ENCODE data around the gene SEPTIN7.

SEPTIN7 gene

GRCh38 chr7:35781767-35782515 lies 18.9 kb upstream of the SEPTIN7 start:
- DNase-seq = no peak
- intact Hi-C loops (cut with DNase I) = no loop called here

DNA sequence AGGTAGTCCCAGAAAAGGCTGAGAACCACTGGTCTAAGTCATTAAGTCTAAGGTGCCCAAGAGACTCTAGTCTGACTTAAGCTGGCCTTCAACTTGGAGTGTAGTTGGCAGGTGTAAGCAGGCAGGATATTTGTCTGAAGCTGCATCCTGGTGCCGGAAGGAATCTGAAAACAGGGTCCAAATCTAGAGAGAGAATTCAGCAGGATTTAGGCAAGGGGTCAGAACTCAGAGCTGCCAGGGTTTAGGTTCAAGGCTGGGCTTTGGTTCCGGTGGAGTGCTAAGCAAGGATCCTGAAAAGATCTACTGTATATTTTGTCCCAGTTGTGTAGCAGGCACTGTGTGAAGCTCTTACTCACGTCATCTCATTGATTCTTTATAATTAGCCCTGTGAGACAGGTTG lies 16.5 kb upstream of the SEPTIN7 start:
- intact Hi-C loops (cut with DNase I) = no loop called here
- DNase-seq = no peak

DNA sequence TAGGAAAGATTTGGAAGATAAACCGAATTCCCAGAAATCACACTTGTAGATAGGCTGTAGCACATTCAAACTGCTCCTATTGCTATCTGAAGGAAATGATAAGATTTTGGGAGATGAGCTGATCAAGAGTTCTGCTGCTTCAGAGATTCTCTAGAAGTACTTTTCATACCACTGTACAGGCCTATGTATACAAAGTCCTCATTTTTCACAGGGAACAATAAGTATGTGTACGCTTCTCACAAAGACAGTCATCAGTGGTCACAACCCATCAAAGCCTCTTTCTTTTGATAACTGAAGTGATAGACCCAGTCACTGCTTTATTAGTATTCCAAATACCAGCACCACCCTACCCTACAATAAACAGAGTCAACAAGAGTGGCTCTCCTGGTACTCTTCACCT lies 15.6 kb upstream of the SEPTIN7 start:
- DNase-seq = peak in 4 of 42 donors; percentile 20 to 70 (median 36)
- intact Hi-C loops (cut with DNase I) = no loop called here

DNA sequence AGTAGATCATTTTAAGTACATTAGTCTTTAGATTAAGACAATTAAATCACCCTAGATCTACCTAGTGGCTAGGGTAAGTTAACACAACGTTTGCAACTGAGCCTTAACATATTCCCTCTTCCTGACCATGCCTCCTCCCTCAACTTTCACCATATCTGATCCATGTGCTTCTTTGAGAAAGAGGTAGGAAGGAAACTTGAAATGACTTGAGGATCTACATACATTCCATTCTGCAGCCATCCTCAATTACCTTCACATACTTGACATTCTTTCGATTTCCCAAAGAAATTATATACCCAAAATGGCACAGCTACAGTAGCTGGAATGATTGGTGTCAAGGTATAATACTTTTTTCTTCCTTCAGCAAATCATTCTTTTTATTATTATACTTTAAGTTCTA lies 12.9 kb upstream of the SEPTIN7 start:
- intact Hi-C loops (cut with DNase I) = no loop called here
- no peak for DNase-seq

DNA sequence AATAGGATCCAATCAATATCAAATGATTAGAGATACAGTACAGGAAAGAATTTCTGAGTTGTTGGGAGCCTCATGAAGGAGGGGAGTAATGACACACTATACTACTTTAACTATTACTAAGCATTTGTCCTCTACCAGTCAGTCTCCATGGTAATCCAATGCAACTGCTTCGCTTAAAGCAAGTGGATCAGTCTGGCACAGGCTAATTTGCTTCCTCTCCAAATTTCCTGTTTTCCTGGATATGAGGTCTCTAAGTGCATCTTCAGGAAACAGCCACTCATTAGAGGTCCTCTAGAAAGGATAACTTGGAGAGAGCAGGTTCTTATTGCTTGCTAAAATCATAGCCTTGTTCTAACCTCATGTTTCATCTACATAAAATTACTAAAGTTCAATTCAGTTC lies 8.4 kb upstream of the SEPTIN7 start:
- intact Hi-C loops (cut with DNase I) = no loop called here
- DNase-seq = no peak

- DNase-seq = no peak
- intact Hi-C loops (cut with DNase I) = no loop called here
These were observed 7.9 kb upstream of the SEPTIN7 start for GRCh38 chr7:35792873-35793489.

DNA sequence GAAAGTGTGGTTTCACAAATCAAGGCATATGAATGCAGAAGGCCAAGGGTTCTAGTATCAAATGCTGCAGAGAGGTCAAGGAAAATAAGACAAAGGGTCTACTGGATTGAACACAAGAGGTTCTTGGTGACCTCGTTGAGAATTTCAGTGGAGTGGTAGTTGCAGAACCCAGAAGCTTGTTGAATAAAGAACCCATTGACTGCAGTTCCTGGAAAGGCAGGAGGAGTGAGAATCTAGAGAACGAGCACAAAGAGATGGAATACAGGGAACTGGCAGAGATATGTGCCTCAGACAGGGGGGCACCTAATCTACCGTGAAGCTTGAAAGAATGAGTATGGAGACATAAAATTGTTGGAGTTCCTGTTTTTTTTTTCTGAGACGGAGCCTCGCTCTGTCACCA lies 3.5 kb upstream of the SEPTIN7 start:
- intact Hi-C loops (cut with DNase I) = no loop called here
- DNase-seq = peak in 5 of 42 donors; percentile 26 to 68 (median 55)

DNA sequence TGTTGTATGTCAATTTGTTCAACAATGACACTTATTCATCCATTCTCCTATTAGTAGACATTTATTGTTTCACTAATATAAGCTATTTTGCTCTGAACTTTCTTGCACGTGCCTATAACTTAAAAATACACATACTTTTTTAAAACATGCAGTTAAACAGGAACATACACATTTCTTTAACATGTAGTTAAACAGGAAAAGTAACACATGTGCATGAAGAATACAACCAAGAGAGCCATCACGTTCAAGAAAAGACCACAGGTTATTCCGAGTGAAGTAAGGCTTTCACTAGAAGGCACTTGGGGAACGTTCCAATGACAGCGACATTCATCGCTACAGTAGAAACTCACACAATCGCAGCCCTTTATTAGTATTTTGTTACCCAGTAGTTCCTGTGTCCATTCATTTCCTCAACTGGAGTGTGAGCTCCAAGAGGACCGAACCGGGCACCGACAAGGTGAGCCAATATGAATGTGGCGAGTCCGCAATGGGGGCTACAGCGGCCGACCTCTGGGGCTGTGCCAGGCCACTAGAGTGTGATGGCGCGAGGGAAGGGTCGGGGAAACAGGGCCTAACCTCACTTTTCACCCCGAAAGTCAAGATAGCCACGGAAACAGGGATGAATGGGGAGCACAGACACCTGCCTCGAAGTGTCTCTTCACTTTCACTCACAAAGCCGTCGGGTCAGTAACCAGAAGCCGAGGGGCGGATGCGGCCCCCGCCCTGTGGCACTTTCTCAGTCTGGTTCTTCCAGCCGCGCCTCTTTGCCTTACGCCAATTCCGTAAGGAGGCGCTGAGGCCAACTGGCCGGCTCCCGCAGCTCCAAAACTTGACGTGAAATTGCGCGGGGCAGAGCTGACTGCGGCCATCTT lies 775 bp upstream of the SEPTIN7 start:
- DNase-seq = peak in 41 of 42 donors; percentile 70 to 93 (median 84)
- intact Hi-C loops (cut with DNase I) = loop anchor here (5.0 to 10.0 kb wide), 3 partner anchors 55 to 105 kb away; no protein-coding TSS in a partner anchor

DNA sequence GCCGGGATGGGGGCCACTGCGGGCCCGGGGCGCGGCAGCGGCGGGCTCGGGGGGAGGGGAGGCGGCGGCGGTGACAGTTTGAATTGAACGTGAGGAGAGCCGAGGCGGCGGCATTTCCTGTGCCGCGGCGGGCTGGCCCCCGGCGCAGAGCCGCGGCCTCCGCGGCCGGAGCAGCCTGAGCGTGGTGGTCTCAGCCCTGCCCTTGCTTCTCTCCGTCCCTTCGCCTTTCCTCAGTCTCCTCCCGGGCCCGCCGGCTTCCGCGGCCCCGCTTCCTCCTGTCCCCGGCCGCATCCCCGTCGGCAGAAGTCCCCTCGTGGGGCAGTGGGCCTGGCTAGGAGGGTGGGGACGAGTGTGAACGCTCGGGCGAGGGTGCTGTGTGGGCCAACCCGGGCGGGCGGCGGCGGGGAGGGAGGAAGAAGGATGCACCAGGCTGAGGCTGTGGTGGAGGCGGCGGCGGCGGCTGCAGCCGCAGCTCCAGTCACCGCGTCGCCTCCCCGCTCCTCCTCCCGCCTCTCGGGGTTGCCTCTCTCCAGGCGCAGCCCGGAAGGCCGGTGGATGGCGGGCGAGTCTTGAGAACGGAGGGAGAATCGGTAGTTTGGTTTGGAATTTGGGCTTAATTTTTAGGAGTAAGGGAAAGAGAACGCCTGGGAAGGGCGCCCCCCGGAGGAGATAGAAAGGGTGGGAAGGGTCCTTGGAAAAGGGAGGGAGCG lies 690 bp downstream of the SEPTIN7 start:
- peak; percentile 53 to 90 (median 78) for DNase-seq
- intact Hi-C loops (cut with DNase I) = loop anchor here (5.0 to 10.0 kb wide), 3 partner anchors 53 to 103 kb away; no protein-coding TSS in a partner anchor

DNA sequence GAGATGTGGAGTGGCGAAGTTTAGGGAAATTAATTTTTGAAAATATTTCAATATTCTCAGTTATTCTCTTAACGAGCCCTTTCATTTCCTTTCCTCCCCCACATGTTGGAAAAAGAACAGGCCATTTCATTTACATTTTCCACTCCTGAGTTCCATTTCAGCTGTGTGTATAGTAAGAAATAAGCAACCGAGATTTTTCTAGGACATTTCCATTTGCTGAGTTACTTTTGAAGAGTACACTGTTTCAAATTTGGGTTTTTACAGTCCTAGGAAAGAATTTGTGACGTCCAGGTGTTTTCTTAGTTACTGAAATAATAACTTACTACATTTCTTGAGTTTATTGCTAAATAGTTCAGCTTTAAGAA lies 1.2 kb downstream of the SEPTIN7 start:
- no peak for DNase-seq
- intact Hi-C loops (cut with DNase I) = loop anchor here (5.0 to 10.0 kb wide), 3 partner anchors 53 to 103 kb away; no protein-coding TSS in a partner anchor

- peak in 1 of 42 donors; percentile 22 for DNase-seq
- intact Hi-C loops (cut with DNase I) = loop anchor here (5.0 to 10.0 kb wide), 3 partner anchors 52 to 102 kb away; no protein-coding TSS in a partner anchor
These were observed 1.8 kb downstream of the SEPTIN7 start for GRCh38 chr7:35802649-35803048.

DNA sequence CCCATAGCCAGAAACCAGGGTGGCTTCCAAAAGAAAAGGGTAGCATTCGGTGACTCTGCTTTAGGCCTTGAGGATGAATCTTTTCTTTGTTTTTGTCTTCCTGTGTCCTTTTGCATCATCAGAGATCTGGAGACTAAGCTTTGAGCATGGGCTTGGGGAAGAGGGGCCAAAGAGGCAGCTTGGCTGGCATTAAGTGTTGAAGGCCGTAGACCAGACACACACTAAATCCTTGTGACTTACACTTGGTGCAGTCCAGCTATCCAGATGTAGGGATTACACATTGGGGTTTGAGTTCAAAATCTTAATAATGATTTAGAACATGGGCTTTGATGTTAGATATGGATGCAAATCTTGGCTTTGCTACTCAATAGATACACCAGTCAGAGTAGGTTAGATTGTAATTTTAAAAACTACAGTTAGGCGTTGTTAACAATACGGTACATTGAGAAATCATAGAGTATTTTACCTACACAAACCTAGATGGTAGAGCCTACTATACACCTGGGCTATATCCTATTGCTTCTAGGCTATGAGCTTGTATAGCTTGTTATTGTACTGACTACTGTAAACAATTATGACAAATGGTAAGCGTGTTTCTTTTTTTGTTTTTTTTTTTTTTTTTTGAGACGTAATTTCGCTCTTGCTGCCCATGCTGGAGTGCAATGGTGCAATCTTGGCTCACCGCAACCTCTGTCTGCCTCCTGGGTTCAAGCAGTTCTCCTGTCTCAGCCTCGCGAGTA lies 3.5 kb downstream of the SEPTIN7 start:
- intact Hi-C loops (cut with DNase I) = loop anchor here (5.0 to 10.0 kb wide), 3 partner anchors 50 to 100 kb away; no protein-coding TSS in a partner anchor
- no peak for DNase-seq

- intact Hi-C loops (cut with DNase I) = loop anchor here (10.0 kb wide), 2 partner anchors 49 to 99 kb away; no protein-coding TSS in a partner anchor
- DNase-seq = peak in 1 of 42 donors; percentile 67
These were observed 5.0 kb downstream of the SEPTIN7 start for GRCh38 chr7:35805876-35806275.

- DNase-seq = no peak
These were observed 15.7 kb downstream of the SEPTIN7 start for GRCh38 chr7:35816514-35816913.

GRCh38 chr7:35817181-35817580 lies 16.3 kb downstream of the SEPTIN7 start:
- DNase-seq = no peak
- intact Hi-C loops (cut with DNase I) = no loop called here

More at GRCh38 chr7:35816514-35816913, 15.7 kb downstream of the SEPTIN7 start:
- intact Hi-C loops (cut with DNase I) = no loop called here

DNA sequence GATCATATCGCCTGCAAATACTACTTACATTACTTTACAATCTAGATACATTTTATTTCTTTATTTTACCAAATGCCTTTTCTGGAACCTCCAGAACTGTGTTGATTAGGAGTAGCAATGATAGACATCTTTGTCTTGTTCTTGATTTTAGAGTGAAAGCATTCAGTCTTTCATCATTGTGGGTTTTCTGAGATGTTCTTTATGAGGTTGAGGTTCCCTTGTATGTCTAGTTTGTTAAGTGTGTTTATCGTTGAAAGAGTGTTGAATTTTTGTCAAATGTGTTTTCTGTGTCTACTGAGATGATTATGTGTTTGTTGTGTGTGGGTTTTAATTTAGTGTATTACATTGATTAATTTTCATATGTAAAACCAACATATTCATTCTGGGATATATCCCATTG lies 17.1 kb downstream of the SEPTIN7 start:
- no peak for DNase-seq
- intact Hi-C loops (cut with DNase I) = no loop called here

DNA sequence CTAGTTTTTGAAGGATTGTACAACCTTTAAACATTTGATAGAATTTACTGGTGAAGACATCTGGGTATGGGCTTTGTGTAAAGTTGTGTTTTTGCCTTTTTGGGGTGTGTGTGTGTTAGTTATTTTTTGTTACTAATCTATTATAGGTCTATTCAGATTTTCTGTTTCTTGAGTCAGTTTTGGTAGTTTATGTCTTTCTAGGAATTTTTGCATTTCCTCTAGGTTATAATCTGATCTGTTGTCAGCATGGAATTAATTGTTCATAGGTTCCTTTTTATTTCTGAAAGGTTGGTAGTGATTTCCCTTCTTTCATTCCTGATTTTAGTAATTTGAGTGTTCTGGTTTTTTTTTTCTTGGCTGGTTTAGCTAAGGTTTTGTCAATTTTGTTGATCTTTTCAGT lies 17.7 kb downstream of the SEPTIN7 start:
- intact Hi-C loops (cut with DNase I) = no loop called here
- DNase-seq = no peak

DNA sequence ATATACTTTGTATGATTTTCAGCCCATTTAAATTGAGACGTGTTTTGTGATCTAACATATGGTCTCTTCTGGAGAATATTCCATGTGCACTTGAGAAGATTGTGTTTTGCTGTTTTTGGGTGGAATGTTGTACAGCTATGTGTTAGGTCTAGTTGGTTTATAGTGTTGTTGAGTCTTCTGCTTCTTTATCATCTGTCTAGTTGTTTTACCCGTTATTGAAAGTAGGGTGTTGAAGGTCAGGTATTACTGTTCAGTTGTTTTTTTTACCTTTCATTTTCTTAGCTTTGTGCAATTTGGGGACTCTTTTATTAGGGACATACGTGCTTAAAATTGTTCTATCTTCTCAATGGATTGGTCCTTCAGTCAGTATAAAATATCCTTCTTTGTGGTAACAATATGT lies 18.5 kb downstream of the SEPTIN7 start:
- DNase-seq = no peak
- intact Hi-C loops (cut with DNase I) = no loop called here

Measured in head of caudate nucleus (tissue), 42 donors.